HepG2 (cell line): Measurements from ENCODE around the gene EVA1C. TPM values are rescaled to one million over a fixed set of nuclear protein-coding genes. Genes with fewer than 3 reads are reported as not detected.
"Not testable (repeated sequence)": the region's sequence is repeated elsewhere in the genome, so short reads cannot be mapped to it uniquely, and the experiment has no call there.

Source experiments
- ATAC-seq: fragments of 200-7000 bp; cut with Tn5 transposase; 3 replicates; pipeline ENCODE4 v1.9.1; 2020; ENCODE audit warnings: mild to moderate bottlenecking, moderate library complexity
- BruUV-seq: library from RNA; stranded (reverse); fragments of 400-500 nt; replicated peaks from 2 replicates; lab custom pipeline; 2021; lab: Mats Ljungman, UMichigan
- CTCF ChIA-PET: fragments of 300-600 bp; formaldehyde crosslinking; extraction: SDS; loops from one replicate; lab custom pipeline; 2021; ENCODE audit warnings: low total read pairs, inconsistent platforms, low intra/inter-chr PET ratio; lab: Yijun Ruan, JAX
- POLR2A ChIA-PET: fragments of 350-600 bp; sonication (Branson Sonifier 250); formaldehyde crosslinking; loops from one replicate; lab custom pipeline; 2020; ENCODE audit warnings: antibody characterized with exemption, inconsistent platforms; lab: Yijun Ruan, JAX
- DNase-seq: peaks from one replicate; pipeline ENCODE4 v3.0.0-alpha.2; 2015; ENCODE audit warnings: low spot score
- FAIRE-seq: peaks from 3 replicates; lab custom pipeline; 2011; peaks lifted over from hg19 to GRCh38; lab: Jason Lieb, UNC
- H2AFZ ChIP-seq: one replicate; pipeline ENCODE4 v1.6.1; 2011; ENCODE audit warnings: low read length, inconsistent platforms
- H3K27ac ChIP-seq: fragments of 300-600 bp; 3 replicates; pipeline ENCODE4 v1.8.0; 2011; ENCODE audit warnings: mixed run types, mild to moderate bottlenecking, mixed read lengths, low read length, inconsistent platforms; ENCODE audit not compliant: insufficient read depth; ENCODE audit errors: extremely low read length
- H3K27me3 ChIP-seq, 2 experiments: fragments of 200-600 bp in 1 of 2; 2 replicates in 1 of 2; 3 replicates in 1 of 2; pipeline versions ENCODE4 v1.6.0 to v1.8.0; 2011; ENCODE audit warnings: low read length in 2 of 2, mild to moderate bottlenecking in 2 of 2, moderate library complexity in 2 of 2, inconsistent platforms in 1 of 2; ENCODE audit not compliant: insufficient read depth in 2 of 2, control insufficient read depth in 1 of 2
- H3K36me3 ChIP-seq, 2 experiments: fragments of 200-600 bp in 1 of 2; replicated peaks in 1 of 2; 2 replicates in 1 of 2; 3 replicates in 1 of 2; pipeline versions ENCODE4 v1.5.1 to v1.8.0; 2011; ENCODE audit warnings: low read length in 2 of 2, inconsistent platforms in 1 of 2; ENCODE audit not compliant: insufficient read depth in 2 of 2, control insufficient read depth in 1 of 2
- H3K4me1 ChIP-seq: 2 replicates; pipeline ENCODE4 v1.5.1; 2012; ENCODE audit warnings: low read length, inconsistent platforms; ENCODE audit not compliant: insufficient read depth
- H3K4me2 ChIP-seq: 2 replicates; pipeline ENCODE4 v1.6.0; 2011; ENCODE audit warnings: low read depth, low read length, inconsistent platforms
- H3K4me3 ChIP-seq, 3 experiments: fragments of 200-600 bp in 1 of 3; sonication (generic), shearing (Covaris generic) in 1 of 3; replicated peaks in 1 of 3; 2 replicates each; pipeline ENCODE4 v1.5.1; 2011 to 2016; ENCODE audit warnings: low read length in 3 of 3, inconsistent platforms in 2 of 3, low read depth in 2 of 3, mild to moderate bottlenecking in 2 of 3, control low read depth in 1 of 3, mixed read lengths in 1 of 3; ENCODE audit not compliant: insufficient read depth in 1 of 3
- H3K79me2 ChIP-seq: one replicate; pipeline ENCODE4 v1.6.1; 2011; ENCODE audit warnings: low read length, inconsistent platforms; ENCODE audit not compliant: insufficient read depth
- H3K9ac ChIP-seq: 2 replicates; pipeline ENCODE4 v1.6.0; 2011; ENCODE audit warnings: mild to moderate bottlenecking, low read depth, low read length, inconsistent platforms; ENCODE audit not compliant: insufficient read depth
- H3K9me3 ChIP-seq: 2 replicates; pipeline ENCODE4 v1.5.1; 2012; ENCODE audit warnings: mild to moderate bottlenecking, low read length
- H4K20me1 ChIP-seq: 2 replicates; pipeline ENCODE4 v1.6.0; 2011; ENCODE audit warnings: inconsistent platforms, mild to moderate bottlenecking, low read length, moderate library complexity; ENCODE audit not compliant: insufficient read depth
- KLF11 ChIP-seq: IDR thresholded peaks from 2 replicates; pipeline ENCODE4 v1.6.1; 2016; ENCODE audit warnings: missing compliant biosample characterization
- MEF2D ChIP-seq: sonication (generic); formaldehyde crosslinking; IDR thresholded peaks from 2 replicates; pipeline ENCODE4 v1.5.1; 2020; ENCODE audit warnings: mild to moderate bottlenecking, missing genetic modification reagents
- NR2F2 ChIP-seq: IDR thresholded peaks from 2 replicates; pipeline ENCODE4 v1.6.1; 2012; ENCODE audit warnings: low read depth, inconsistent platforms, borderline replicate concordance
- RAD51 ChIP-seq: fragments of 450-650 bp; IDR thresholded peaks from 2 replicates; pipeline ENCODE4 v1.6.1; 2016; ENCODE audit warnings: borderline replicate concordance
- RXRA ChIP-seq: sonication (generic); formaldehyde crosslinking; IDR thresholded peaks from 2 replicates; pipeline ENCODE4 v1.5.1; 2020; ENCODE audit warnings: missing genetic modification reagents
- ZBTB33 ChIP-seq: sonication (generic); formaldehyde crosslinking; IDR thresholded peaks from 2 replicates; pipeline ENCODE4 v1.4.0; 2020; ENCODE audit warnings: missing genetic modification reagents
- ZMAT3 ChIP-seq: sonication (generic); formaldehyde crosslinking; conservative IDR thresholded peaks from 2 replicates; pipeline ENCODE4 v1.7.0; 2021; ENCODE audit warnings: missing genetic modification reagents
- ZMYM3 ChIP-seq: sonication (generic); formaldehyde crosslinking; IDR thresholded peaks from 2 replicates; pipeline ENCODE4 v1.5.1; 2020; ENCODE audit warnings: mild to moderate bottlenecking, missing genetic modification reagents
- ZNF256 ChIP-seq: sonication (generic); formaldehyde crosslinking; conservative IDR thresholded peaks from 2 replicates; pipeline ENCODE4 v1.4.0; 2020; ENCODE audit warnings: missing genetic modification reagents
- WGBS: methylation state at CpG from one replicate; pipeline ENCODE4 v1.1.6; 2017; ENCODE audit warnings: low lambda C conversion rate; 5-methylcytosine and 5-hydroxymethylcytosine counted together
- in situ Hi-C: cut with HindIII; loops from 2 replicates; pipeline ENCODE4 v1.10.0; 2017; ENCODE audit warnings: low pct_unique_long_range_greater_than_20kb; ENCODE audit not compliant: extremely low pct_ligation_motif_present
- intact Hi-C: fragments of 100-400 bp; cut with micrococcal nuclease; formaldehyde crosslinking; loops from one replicate; pipeline ENCODE4 v1.10.0; 2022; ENCODE audit not compliant: unreplicated experiment
- polyA plus RNA-seq, 8 experiments: library from polyadenylated mRNA; depleted of rRNA in 3 of 8; stranded (reverse) in 7 of 8; unstranded in 1 of 8; fragments of >200 nt; fragmentation: Illumina TruSeq in 4 of 8; extraction: Trizol in 4 of 8; gene quantifications; 2 replicates each; pipeline versions ENCODE4 v1.2.1 to v1.2.3, GENCODE V29; 2011 to 2016; ENCODE audit warnings: low read depth in 4 of 8, missing spikeins in 1 of 8, mixed read lengths in 1 of 8; ENCODE audit not compliant: insufficient read depth in 1 of 8
- total RNA-seq, 5 experiments: library from RNA; depleted of rRNA; stranded (reverse); fragments of >200 nt; fragmentation: Illumina TruSeq; extraction: Trizol; gene quantifications; 2 replicates each; pipeline ENCODE4 v1.2.3, GENCODE V29; 2016; ENCODE audit warnings: low read depth in 1 of 5
- TF ChIP-seq, protein P1 (sequence below): sonication (generic); formaldehyde crosslinking; conservative IDR thresholded peaks from 2 replicates; pipeline ENCODE4 v1.4.0; 2020; ENCODE audit warnings: missing genetic modification reagents

The EVA1C gene
- total and polyA plus RNA-seq, 2 of the 13 experiments (the other 11 are each of a cell fraction or from before 2014, with no cell fraction given), result 0.29 to 0.34 TPM

- BruUV-seq, result no TSS peak
- in situ Hi-C loops, result no loop called here
- DNase-seq (no peak), FAIRE-seq (no peak), ATAC-seq (no peak)
- 90% methylated on average over 4 of the region's 4 CpGs for WGBS
- no peaks in the 10 kb centered on the region for H3K36me3 ChIP-seq
- H2AFZ ChIP-seq, result no peak overlapping the region
- intact Hi-C loops, result loop anchor here (10.0 kb wide), 1 partner anchor 75 kb away; no protein-coding TSS in a partner anchor
- ChIA-PET CTCF (no interaction called here), POLR2A (no interaction called here)
- no peaks in the 10 kb centered on the region for H3K27me3 ChIP-seq
- peaks cover 32% of the 10 kb centered on the region for H3K4me1 ChIP-seq
- no peak overlapping the region for H3K27ac ChIP-seq
- H3K9me3 ChIP-seq, result no peaks in the 10 kb centered on the region
- H4K20me1 ChIP-seq, result no peaks in the 10 kb centered on the region
- no peak overlapping the region for H3K4me3 ChIP-seq
- no peak overlapping the region for H3K4me2 ChIP-seq
- TF ChIP-seq ZMAT3 (CRISPR knock-in tag) (no peak), KLF11 (CRISPR knock-in tag) (no peak), NR2F2 (no peak), MEF2D (CRISPR knock-in tag) (no peak), ZBTB33 (CRISPR knock-in tag) (no peak), ZMYM3 (no peak), RXRA (CRISPR knock-in tag) (no peak), RAD51 (no peak), ZNF256 (no peak)
- TF ChIP-seq, protein P1, sequence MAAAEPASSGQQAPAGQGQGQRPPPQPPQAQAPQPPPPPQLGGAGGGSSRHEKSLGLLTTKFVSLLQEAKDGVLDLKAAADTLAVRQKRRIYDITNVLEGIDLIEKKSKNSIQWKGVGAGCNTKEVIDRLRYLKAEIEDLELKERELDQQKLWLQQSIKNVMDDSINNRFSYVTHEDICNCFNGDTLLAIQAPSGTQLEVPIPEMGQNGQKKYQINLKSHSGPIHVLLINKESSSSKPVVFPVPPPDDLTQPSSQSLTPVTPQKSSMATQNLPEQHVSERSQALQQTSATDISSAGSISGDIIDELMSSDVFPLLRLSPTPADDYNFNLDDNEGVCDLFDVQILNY (CRISPR knock-in tag), result no peak
- H3K79me2 ChIP-seq, result no peaks in the 10 kb centered on the region
- H3K9ac ChIP-seq, result no peak overlapping the region
These were observed 117.2 kb downstream of the EVA1C start for GRCh38 chr21:32529679-32530078.

DNA sequence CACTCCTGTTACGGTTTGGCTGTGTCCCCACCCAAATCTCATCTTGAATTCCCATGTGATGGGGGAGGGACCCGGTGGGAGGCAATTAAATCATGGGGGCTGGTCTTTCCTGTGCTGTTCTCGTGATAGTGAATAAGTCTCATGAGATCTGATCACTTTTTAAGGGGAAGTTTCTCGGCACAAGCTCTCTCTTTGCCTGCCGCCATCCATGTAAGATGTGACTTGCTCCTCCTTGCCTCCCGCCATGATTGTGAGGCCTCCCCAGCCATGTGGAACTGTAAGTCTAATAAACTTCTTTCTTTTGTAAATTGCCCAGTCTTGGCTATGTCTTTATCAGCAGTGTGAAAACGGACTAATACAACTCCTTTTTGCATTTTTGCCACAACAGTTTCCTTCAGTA, 118.3 kb downstream of the EVA1C start:
- 75% methylated on average over 7 of the region's 7 CpGs for WGBS
- BruUV-seq, DNase-seq, H3K27ac ChIP-seq, FAIRE-seq, POLR2A ChIA-PET, in situ Hi-C loops, H3K36me3 ChIP-seq, ATAC-seq, H4K20me1 ChIP-seq, H3K9ac ChIP-seq, H3K4me3 ChIP-seq, CTCF ChIA-PET, H3K27me3 ChIP-seq, H3K4me2 ChIP-seq, H2AFZ ChIP-seq, intact Hi-C loops, H3K79me2 ChIP-seq, H3K9me3 ChIP-seq: not testable (repeated sequence)
- peaks cover 32% of the 10 kb centered on the region for H3K4me1 ChIP-seq

- H3K36me3 ChIP-seq, H3K9ac ChIP-seq, H3K4me3 ChIP-seq, H3K79me2 ChIP-seq, FAIRE-seq, H3K27ac ChIP-seq, ATAC-seq, H3K9me3 ChIP-seq, H2AFZ ChIP-seq, H3K4me2 ChIP-seq, in situ Hi-C loops, intact Hi-C loops, DNase-seq, CTCF ChIA-PET, H3K27me3 ChIP-seq, BruUV-seq, H4K20me1 ChIP-seq, POLR2A ChIA-PET: not testable (repeated sequence)
- peaks cover 32% of the 10 kb centered on the region for H3K4me1 ChIP-seq
- 56% methylated on average over 3 of the region's 3 CpGs for WGBS
These were observed 119.1 kb downstream of the EVA1C start for GRCh38 chr21:32531561-32531960.
